Measurements from ENCODE around the gene ODAD3.

GRCh38 chr19:11390933-11391680, 43.8 kb downstream of the ODAD3 start:
- TF ChIP-seq SRF (IDR thresholded peaks at IDR 0.05; ENCODE audit: low read depth in 2 of 2, low read length in 2 of 2) (no peak), EZH2 (IDR thresholded peaks at IDR 0.05; ENCODE audit: borderline replicate concordance, control insufficient read depth, low read depth, low read length) (no peak), NFIC (IDR thresholded peaks at IDR 0.05; ENCODE audit: low read depth, low read length) (no peak), PAX8 (IDR thresholded peaks at IDR 0.05) (no peak), CTCF (IDR thresholded peaks at IDR 0.05 in 2 of 3, conservative IDR thresholded peaks at IDR 0.05 in 1 of 3; ENCODE audit: control insufficient read depth in 2 of 3, extremely low read depth in 1 of 3, insufficient read depth in 1 of 3, low read depth in 3 of 3, low read length in 3 of 3) (no peak), TAF1 (IDR thresholded peaks at IDR 0.05; ENCODE audit: borderline replicate concordance, low read depth, low read length) (no peak), IRF3 (IDR thresholded peaks at IDR 0.05) (no peak)

Measured in GM12878 (cell line).